Endodermal cell (in vitro differentiated cells): ENCODE data around the gene UBE2D4. TPM values are rescaled to one million over a fixed set of nuclear protein-coding genes. Genes with fewer than 3 reads are reported as not detected.

Source experiments
- DNase-seq: peaks from one replicate; pipeline ENCODE4 v3.0.0-alpha.2; 2017
- H3K27ac ChIP-seq: 2 replicates; pipeline ENCODE4 v1.5.1; 2013; ENCODE audit warnings: mild to moderate bottlenecking, low read depth, low read length, moderate library complexity
- H3K27me3 ChIP-seq: 2 replicates; pipeline ENCODE4 v1.6.1; 2013; ENCODE audit warnings: mild to moderate bottlenecking, low read length, moderate library complexity; ENCODE audit not compliant: insufficient read depth, control insufficient read depth, poor library complexity, severe bottlenecking
- H3K36me3 ChIP-seq: 2 replicates; pipeline ENCODE4 v1.7.0; 2013; ENCODE audit warnings: mild to moderate bottlenecking, low read length, moderate library complexity; ENCODE audit not compliant: control insufficient read depth, insufficient read depth
- H3K4me1 ChIP-seq: one replicate; pipeline ENCODE4 v1.7.0; 2013; ENCODE audit warnings: low read length; ENCODE audit not compliant: control insufficient read depth, insufficient read depth
- H3K4me3 ChIP-seq: 2 replicates; pipeline ENCODE4 v1.5.1; 2013; ENCODE audit warnings: mild to moderate bottlenecking, low read length, moderate library complexity
- H3K9ac ChIP-seq: 2 replicates; pipeline ENCODE4 v1.6.1; 2013; ENCODE audit warnings: mild to moderate bottlenecking, low read length, moderate library complexity; ENCODE audit not compliant: poor library complexity, severe bottlenecking; ENCODE audit errors: extremely low read depth
- H3K9me3 ChIP-seq: 2 replicates; pipeline ENCODE4 v1.6.1; 2013; ENCODE audit warnings: mild to moderate bottlenecking, low read length, moderate library complexity; ENCODE audit not compliant: control insufficient read depth
- H3K27ac Mint-ChIP-seq: 2 replicates; pipeline ENCODE4 v1.8.0; 2020; ENCODE audit warnings: mixed read lengths
- H3K27me3 Mint-ChIP-seq: 2 replicates; pipeline ENCODE4 v1.8.0; 2021; ENCODE audit warnings: mild to moderate bottlenecking, mixed read lengths; ENCODE audit not compliant: insufficient read depth
- H3K36me3 Mint-ChIP-seq: 2 replicates; pipeline ENCODE4 v1.8.0; 2020; ENCODE audit warnings: low read depth, mixed read lengths
- H3K4me1 Mint-ChIP-seq: 2 replicates; pipeline ENCODE4 v1.8.0; 2020; ENCODE audit warnings: mixed read lengths
- H3K4me3 Mint-ChIP-seq: 2 replicates; pipeline ENCODE4 v1.8.0; 2020; ENCODE audit warnings: mild to moderate bottlenecking, moderate library complexity, mixed read lengths
- H3K9me3 Mint-ChIP-seq: 2 replicates; pipeline ENCODE4 v1.8.0; 2020; ENCODE audit warnings: mild to moderate bottlenecking, mixed read lengths
- CTCF ChIP-seq: fragments of 200-600 bp; sonication (generic); conservative IDR thresholded peaks from 2 replicates; pipeline ENCODE4 v1.5.0; 2021; ENCODE audit warnings: antibody characterized with exemption, mild to moderate bottlenecking
- WGBS, 2 experiments: methylation state at CpG; one replicate each; pipeline versions ENCODE4 v1.1.5 to v1.1.7; 2013; ENCODE audit warnings: missing lambda C conversion rate in 2 of 2, mixed read lengths in 1 of 2; ENCODE audit not compliant: insufficient coverage in 1 of 2, insufficient read length in 1 of 2; 5-methylcytosine and 5-hydroxymethylcytosine counted together
- total RNA-seq, 2 donors: library from RNA; stranded (reverse); fragmentation: NEBNext Ultra II Directional in 1 of 2; extraction: Animal tissue kit (Norgen Biotek cat#: 25700) in 1 of 2; gene quantifications; 2 replicates in 1 of 2; 3 replicates in 1 of 2; pipeline ENCODE4 v1.2.1, GENCODE V29; 2021

Gene UBE2D4
- total RNA-seq, 2 donors from 2014 or later, result 10.0 to 10.7 TPM

DNA sequence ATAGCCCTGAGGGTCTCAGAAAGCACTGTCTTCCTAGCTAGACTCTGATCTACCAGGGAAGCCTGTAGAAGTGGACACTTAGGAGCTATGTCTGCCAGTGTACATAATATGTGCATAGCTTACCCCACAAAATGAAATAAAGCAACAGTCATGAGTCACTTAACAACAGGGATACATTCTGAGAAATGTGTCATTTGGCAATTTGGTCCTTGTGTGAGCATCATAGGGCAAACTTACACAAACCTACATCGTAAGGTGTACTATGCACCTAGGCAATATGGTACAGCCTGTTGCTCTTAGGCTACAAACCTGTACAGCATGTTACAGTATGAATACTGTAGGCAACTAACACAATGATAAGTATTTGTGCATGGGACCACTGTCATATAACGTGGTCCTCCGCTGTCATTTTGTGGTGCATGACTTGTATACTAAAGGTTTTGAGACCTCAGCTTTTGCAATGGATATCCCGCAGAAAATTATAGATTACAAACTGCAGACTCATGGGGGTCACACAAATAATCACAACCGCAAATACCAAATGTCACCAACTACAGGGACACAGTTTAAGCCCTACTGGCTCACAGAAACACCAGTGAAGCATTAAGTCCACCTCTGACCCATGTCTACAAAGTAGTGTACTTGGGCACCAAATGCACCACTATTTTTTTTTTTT is 21.6 kb upstream of the UBE2D4 start:
- H3K9ac ChIP-seq, result no peak overlapping the region
- WGBS, 2 experiments, result 91 to 96% methylated on average over 3 to 5 of the region's 5 CpGs
- peak overlapping the region; percentile 26 for H3K27ac Mint-ChIP-seq
- no peaks in the 10 kb centered on the region for H3K4me1 ChIP-seq
- no peaks in the 10 kb centered on the region for H3K36me3 ChIP-seq
- H3K27me3 ChIP-seq, result no peaks in the 10 kb centered on the region
- no peak for TF ChIP-seq CTCF
- no peaks in the 10 kb centered on the region for H3K27me3 Mint-ChIP-seq
- no peak for DNase-seq
- no peaks in the 10 kb centered on the region for H3K9me3 ChIP-seq
- H3K4me3 Mint-ChIP-seq, result no peak overlapping the region
- H3K4me1 Mint-ChIP-seq, result peaks cover 7% of the 10 kb centered on the region
- no peaks in the 10 kb centered on the region for H3K9me3 Mint-ChIP-seq
- H3K36me3 Mint-ChIP-seq, result no peaks in the 10 kb centered on the region
- H3K27ac ChIP-seq, result no peak overlapping the region
- H3K4me3 ChIP-seq, result peak overlapping the region; percentile 81

DNA sequence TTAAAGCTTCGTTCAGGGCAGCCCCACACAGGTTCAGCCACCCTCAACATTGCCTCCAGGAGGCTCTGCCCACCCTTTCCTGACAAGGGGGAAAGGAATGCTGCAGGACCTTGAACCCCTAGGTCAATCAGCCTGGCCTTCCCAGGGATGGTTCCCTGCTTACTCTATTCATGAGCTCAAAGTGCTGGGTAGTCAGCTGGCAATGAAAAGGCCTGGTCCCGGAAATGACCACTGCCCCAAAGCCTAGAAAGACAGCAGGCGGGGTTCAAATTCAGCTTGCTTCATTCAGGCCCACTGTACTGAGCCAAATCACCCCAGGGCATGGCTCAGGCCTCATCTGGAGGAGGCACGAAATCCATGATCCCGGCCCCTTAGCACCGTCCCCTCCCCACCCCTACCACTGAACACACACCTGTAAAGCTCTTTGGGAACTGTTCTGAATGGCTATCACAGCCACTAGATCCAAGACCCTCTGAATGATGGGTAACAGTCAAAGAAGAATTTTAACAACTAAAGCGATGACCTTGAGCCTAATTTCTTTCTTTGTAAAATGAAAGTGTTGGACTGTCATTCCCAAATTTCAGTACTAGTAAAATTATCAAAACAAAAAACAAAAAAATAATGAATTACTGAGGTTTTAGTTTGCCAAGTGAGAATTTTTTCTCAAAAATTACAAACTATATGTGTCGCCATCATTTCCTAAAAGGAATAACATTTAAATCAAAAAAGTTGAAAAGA is 20.9 kb upstream of the UBE2D4 start:
- H3K27ac ChIP-seq, result no peak overlapping the region
- Mint-ChIP-seq H3K4me1 (peaks cover 7% of the 10 kb centered on the region), H3K4me3 (peak overlapping the region; percentile 80), H3K9me3 (no peaks in the 10 kb centered on the region), H3K36me3 (no peaks in the 10 kb centered on the region), H3K27ac (peak overlapping the region; percentile 26), H3K27me3 (no peaks in the 10 kb centered on the region)
- H3K9ac ChIP-seq, result peak overlapping the region; percentile 47
- DNase-seq, result peak; percentile 65
- no peak for TF ChIP-seq CTCF
- WGBS, 2 experiments, result 64 to 69% methylated on average over 4 to 8 of the region's 8 CpGs
- no peaks in the 10 kb centered on the region for H3K36me3 ChIP-seq
- no peaks in the 10 kb centered on the region for H3K4me1 ChIP-seq
- H3K27me3 ChIP-seq, result no peaks in the 10 kb centered on the region
- H3K9me3 ChIP-seq, result no peaks in the 10 kb centered on the region
- peak overlapping the region; percentile 81 for H3K4me3 ChIP-seq

GRCh38 chr7:43905956-43906330 is 20.3 kb upstream of the UBE2D4 start:
- no peaks in the 10 kb centered on the region for H3K9me3 Mint-ChIP-seq
- 2% methylated on average over 8 to 43 of the region's 43 CpGs for WGBS, 2 experiments
- H3K27me3 Mint-ChIP-seq, result no peaks in the 10 kb centered on the region
- peak overlapping the region; percentile 81 for H3K4me3 ChIP-seq
- H3K27ac ChIP-seq, result no peak overlapping the region
- no peaks in the 10 kb centered on the region for H3K9me3 ChIP-seq
- peak overlapping the region; percentile 47 for H3K9ac ChIP-seq
- no peak for TF ChIP-seq CTCF
- H3K27ac Mint-ChIP-seq, result peak overlapping the region; percentile 89
- H3K4me1 ChIP-seq, result no peaks in the 10 kb centered on the region
- no peaks in the 10 kb centered on the region for H3K36me3 Mint-ChIP-seq
- H3K4me3 Mint-ChIP-seq, result peak overlapping the region; percentile 80
- DNase-seq, result peak; percentile 76
- no peaks in the 10 kb centered on the region for H3K27me3 ChIP-seq
- H3K36me3 ChIP-seq, result no peaks in the 10 kb centered on the region
- peaks cover 7% of the 10 kb centered on the region for H3K4me1 Mint-ChIP-seq
